ENCODE results near the gene PIH1D1.
A peak's percentile ranks its signal among the peaks of the same experiment; 100 is the strongest.

The PIH1D1 gene

DNA sequence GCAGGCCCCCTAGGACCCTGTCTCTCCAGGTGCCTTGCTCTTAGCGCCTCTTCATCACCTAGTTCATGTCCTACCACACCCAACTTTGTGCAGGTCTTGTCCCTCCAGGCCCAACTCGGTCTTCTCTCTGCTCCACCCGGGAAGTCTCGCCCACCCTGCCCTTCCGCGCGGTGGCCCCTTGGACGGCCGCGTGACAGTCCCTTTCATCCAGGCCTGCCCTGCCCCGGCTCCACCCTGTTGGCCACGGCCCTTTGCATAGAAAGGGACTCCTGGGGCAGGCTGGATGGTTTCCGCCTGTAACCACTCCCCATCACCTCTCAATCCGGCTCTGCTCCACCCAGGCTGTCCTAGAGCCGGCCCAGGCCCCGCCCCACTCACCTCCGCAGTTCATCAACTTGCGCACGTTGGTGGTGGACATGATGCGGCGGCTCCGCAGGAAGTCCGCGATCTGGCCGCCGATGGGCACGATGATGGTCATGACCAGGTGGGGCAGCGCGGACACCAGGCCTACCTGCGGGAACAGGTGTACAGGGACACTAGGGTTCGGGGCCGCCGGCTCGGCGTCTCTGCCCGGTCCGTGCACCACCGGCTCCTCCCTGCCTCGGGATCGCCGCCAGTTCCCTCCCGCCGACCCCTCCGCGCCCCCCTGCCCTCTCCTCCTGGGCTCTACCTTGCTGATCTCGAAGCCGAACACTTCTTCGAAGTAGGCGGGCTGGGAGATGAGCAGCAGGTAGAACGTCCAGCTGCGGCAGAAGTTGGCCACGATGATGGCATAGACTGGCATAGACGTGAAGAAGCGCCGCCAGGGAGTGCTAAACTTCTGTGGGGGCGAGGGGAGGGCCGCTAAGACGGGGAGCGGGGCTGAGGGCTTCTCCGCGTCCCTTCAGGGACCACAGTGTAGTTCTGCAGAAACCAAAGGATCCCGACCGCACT lies 19.2 kb downstream of the PIH1D1 start:
- no peak for DNase-seq

DNA sequence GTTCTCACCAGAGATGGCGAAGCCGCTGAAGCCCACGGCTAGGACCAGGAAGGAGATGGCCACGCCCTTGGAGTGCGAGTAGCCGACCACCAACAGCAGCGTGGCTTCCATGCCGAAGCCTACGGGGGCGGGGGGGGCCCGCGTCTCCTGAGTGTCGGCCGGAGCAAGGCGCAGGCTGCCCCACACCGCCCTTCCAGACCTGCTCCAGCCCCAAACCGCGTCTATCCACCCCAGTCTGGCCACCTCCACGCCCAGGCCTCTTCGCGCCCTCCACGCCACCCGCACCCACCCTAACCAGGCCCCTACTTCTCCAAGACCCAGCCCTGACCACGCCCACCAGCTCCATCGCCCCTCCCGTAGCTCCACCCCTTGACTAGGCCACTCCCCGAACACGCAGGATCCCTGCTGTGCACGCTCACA lies 20.3 kb downstream of the PIH1D1 start:
- no peak for DNase-seq

DNA sequence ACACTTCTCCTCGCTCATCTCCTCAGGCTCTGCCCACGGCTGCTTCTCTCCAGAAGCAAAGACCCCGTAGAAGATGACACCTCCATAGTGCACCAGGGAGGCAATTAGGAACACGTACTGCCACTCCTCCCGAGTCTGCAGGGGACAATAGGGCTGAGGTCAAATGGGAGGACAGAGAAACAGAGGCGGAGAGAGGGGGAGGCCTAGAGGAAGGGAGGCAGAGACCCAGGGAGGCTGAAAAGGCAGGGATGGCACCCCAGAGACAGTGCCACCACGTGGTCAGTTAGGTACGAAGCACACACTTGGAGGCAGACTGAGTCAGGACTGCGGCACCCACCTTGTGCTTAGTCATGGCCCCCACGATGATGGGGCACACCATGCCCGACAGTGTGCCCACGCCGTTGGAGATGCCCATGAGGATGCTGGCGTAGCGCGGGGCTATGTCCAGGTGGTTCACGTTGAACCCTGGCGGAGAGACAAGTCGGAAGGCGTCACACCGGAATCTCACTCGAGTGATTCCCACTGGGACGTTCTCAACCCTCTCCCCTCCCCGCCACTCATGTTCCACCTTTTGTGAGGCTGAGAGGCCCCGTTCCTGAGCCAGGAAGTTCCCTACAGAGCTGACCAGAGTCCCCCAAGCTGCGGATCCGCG lies 20.8 kb downstream of the PIH1D1 start:
- peak; percentile 48 for DNase-seq

DNA sequence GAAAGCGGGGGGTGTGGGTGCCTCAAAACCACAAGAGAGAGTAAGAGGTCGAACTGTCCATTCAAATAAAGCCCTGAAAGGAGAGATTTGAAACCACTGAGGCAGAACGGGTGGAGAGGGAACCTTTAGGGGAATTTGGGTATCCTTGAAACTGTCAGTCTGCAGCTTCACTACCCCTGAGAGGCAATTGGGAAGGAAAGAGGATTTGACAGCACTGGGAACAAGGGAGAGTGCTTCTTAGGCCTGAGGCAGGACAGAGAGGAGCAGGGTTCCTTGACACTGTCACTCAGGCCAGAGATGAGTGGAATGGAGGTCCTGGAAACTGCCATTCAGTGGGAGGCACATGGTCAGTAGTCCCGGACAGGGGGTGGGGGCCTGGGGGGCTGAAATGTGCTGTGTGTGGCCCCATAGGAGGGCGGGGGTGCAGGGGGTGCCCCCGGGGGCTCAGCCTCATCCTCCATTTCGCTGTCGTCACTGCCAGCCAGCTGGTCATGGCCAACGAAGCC lies 21.4 kb downstream of the PIH1D1 start:
- peak; percentile 43 for DNase-seq

DNA sequence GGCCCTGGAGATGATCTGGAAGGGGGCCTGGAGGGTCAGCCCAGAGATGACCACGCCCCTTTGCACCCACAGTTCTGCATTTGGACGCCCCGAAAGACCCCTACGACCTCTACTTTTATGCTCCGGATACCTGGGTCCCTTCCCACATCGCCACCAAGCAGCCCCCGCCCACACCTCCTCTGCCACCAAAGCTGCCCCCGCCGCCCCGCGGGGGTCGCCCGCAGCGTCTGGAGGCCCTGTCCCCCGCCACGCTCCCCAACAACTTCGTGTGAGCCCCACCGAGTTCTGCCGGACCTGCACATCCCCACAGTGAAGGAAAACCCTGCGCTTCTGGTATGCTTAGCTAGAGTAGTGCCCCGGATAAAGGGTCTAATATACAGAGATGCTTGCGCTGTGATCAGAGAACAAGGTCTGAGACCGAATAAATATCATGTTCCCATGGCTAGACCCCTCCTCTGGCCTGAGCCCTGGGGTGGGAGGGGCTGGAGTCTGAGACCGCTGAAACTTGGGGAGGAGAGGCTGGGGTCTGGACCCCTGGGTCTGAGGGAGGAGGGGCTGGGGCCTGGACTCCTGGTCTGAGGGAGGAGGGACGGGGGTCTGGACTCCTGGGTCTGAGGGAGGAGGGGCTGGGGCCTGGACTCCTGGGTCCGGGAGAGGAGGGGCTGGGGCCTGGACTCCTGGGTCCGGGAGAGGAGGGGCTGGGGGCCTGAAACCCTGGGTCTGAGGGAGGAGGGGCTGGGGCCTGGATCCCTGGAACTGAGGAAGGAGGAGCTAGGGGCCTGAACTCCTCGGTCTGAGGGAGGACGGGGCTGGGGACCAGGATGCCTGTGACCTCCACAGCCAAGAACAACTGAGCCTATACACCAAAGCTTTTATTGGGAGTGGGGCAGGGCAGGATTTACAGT lies 22.8 kb downstream of the PIH1D1 start:
- DNase-seq: no peak

DNA sequence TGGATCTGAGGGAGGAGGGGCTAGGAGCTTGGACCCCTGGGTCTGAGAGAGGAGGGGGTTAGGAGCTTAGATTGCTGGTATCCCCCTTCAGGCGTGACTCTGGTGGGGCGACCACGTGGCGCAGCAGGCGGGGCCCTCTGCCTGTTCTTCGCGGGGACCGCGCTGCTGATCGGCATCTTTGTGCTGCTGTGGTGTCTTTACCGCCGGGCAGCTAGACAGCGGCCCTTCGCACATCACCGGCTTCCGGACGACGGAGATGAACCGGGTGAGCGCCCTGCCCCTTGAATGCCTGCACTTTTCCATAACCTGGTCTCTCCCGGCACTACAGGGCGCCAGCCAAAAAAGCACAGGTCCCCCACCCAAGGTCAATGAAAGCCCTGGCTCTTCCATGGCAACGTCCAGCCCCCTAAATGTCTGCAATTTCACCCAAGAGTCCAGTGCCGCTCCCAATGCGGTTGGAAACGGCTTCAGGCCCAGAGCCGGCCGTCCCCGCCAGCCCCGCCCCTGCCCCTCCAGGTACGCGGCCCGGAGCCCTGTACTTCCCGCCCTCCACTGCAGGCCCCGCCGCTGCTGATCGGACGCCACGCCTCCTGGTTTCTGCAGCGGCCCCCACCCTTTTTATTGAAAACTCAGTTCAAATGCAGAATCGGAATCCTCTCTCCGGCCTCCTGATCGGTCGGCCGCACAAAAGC lies 23.6 kb downstream of the PIH1D1 start:
- peak; percentile 76 for DNase-seq

DNA sequence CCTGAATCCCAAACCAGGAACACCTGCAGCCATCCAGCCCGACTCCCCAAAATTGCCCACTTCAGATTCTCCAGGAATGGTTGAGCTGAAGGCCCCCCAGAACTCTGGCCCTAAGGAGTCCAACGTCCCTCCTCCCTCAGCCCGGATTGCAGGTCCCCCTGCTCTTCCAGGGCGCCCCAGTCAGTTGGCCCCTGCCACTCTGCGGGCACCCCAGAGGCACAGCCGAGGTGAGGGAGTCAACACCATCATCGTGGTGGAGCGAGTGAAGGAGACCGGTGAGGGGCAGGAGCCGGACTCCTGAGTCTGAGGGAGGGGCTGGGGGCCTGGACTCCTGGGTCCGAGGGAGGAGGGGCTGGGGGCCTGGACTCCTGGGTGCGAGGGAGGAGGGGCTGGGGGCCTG lies 24.3 kb downstream of the PIH1D1 start:
- DNase-seq: no peak

DNA sequence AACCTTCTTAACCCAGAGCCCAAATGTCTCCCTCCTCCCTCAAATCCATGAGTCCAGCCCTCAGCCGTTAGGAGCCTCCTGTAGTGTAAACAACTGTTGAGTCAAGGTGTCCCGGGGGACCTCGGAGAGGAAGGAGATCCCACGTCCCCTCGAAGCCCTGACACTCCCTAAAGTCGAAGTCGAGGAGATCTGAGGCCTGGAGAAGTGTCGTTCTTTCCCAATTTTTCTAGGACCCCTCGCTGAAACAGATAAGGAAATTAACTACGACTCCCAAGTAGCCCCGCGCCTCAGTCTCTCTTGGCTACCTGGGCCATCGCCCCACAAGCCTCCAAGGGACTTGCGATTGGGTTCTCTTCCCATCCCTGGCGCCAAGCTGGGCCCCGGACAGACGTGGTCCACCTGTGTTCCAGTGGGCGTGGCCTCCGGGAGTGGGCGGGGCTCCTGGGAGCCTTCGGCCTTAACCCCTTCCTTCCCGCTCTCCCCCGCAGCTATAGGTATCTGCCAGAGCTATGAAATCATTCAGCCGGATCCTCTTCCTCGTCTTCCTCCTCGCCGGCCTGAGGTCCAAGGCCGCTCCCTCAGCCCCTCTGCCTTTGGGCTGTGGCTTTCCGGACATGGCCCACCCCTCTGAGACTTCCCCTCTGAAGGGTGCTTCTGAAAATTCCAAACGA lies 25.6 kb downstream of the PIH1D1 start:
- DNase-seq: peak; percentile 88

DNA sequence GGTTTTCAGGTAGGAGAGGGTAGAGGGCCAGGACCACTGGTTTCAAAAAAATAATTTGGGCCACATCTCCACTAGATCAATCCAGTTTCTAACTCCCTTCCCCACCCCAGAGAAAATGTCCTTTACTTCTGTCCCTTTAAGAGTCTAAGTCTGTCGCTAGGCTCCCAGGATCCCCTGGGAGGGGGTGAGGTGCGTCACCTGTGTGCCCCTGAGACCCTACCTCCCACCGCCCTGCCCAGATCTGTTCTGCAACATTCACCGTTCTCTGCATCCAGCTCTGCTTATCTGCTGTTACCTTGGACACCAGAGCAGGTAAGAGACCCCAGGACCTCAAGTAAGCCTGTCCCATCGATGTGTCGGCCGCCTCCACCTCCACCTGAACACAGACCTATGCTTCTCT lies 26.4 kb downstream of the PIH1D1 start, which contains the start of gene GFY:
TSS of gene GFY (plus strand) at position 211 of the 400 bp plus-strand sequence. CDS start 1,043 bp downstream, outside the sequence.
- DNase-seq: peak; percentile 20

DNA sequence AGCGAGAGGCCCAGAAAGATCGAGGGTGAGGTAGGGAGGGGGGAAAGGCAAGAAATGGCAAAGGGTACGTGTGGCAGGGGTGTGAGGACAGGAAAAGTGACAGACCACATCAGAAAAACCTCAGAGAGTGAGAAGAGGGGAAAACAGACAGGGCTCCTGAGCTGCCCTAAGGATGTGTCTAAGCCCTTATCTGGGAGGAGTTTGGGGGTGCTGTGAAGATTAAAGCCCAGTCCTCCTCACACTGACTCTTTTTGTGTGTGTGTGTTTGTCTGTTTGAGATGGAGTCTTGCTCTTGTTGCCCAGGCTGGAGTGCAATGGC lies 27.7 kb downstream of the PIH1D1 start:
- DNase-seq: no peak

DNA sequence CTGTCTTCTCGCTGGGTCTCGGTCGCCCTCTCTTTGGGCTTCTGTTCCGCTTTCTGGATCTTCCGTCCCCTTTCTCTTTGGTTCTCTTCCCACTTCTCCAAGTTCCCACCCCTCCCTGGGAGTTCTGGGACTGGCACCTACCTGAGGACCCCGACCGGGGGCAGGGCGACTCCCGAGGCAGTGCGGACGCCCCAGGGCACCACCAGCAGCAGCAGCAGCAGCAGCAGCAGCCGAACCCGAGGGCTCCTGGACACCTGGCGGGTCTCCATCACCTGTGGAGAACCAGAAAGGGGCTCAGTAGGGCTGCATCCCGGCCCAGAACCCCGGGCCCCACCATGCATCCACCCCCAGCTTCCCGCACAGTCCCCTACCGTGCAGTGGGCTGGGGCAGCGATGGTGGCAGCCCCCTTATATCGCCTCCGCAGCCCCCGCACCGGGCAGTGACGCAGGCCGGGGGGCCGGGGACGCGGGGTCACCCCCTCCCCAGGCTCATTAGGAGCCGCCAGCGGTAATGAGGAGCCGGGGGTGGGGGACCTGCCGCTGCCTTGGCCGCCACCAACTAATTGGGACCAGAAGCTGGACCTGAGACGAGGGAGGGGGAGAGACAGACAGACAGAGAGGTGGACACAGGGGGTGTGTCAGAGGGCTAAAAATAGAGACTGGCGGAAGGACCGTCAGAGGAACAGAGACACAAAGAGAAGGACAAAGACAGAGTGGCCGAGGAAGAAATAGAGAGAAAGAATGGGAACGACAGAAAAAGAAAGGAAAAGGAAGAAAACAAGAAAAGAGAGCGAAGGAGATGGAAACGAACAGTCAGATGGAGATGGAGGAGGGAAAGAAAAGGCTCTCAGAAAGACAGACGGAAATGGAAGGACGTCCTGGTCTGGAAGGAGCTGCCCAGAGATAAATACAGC lies 28.3 kb downstream of the PIH1D1 start, which contains the start of gene PTH2:
TSS of gene PTH2 (minus strand) at position 371 of the 914 bp plus-strand sequence. CDS start at position 269, 102 bp downstream.
- peak; percentile 67 for DNase-seq

DNA sequence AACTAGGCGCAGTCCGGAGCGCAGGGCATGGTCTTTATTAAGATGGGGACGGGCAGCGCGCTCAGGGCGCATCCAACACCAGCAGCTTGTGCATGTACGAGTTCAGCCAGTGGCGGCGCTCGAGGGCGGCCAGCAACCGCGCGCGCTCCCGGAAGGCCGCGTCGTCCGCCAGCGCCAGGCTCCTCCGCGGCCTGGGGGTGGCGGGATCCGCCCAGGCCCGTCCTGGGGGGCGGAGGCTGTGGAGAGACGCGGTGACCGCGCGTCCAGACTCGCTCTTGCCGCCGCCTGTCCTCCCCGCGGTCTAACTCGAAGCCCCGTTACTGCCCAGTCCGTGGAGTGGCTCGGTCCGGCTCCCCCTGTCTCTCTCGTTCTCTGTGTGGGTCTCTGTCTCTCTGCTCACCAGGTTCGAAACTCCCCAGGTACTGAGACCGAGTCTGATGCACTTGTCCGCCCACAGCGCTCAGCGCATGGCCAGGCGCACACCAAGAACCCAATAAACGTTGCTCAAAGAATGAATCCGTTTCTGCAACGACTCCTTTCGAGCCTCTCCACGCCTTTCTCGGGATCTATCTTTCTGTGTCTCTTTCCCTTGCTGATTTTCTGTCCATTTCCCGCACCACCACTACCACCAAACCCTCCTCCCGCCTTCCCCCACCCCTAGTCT lies 29.1 kb downstream of the PIH1D1 start:
- peak; percentile 92 for DNase-seq

DNA sequence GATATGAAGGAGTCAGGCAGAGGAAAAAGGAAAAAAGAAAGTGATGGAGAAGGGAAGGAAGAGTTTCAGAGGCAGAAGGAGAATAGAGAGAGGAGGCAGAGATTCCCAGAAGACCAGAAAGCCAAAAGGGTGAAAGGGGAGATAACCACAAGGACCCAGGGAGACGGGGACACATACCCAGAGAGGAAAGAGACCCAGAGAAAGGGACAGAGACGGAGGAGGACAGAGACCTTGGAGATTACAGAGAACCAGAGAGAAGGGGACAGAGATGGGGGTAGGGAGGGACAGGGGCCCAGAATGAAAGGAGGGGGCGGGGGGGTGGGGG lies 29.8 kb downstream of the PIH1D1 start:
- no peak for DNase-seq

DNA sequence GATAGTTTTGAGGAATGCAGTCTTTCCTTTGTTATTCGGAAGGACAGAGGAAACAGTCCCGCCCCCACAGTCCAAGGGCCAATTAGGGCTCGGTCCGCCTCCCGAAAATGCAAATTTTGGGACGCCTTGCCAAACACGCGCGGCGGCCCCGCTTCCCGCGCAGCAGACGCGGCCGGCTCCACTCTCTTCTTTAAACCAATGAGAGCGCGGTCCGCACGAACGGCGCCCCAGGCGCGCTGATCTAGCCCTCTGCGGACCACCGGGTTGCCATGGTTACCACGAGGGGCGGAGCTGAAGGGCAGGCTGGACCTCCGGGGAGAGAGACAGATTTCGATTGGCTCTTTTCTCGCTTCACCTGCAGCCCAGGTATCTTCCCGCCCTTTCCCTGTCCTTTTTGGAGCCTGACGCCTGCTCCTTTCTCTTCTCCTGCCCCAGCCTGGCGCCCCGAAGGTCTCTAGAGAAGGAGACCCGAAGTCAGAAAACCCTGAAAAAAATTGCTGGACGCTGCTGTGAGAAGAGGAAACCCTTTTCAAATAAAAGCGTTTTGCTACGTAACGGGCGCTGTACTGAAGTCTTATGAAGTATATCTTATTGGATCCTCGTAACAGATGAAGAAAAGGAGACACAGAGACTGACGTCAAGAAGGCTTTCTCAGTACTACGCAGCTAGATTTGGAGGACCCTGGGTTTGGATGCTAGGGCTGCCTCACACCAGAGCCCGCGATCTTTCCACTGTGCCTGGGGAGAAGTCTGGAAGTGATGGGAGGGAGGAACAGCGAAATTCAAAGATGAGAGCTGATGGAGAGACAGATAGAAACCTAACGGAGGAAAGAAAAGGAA lies 30.4 kb downstream of the PIH1D1 start:
- DNase-seq: peak; percentile 98

DNA sequence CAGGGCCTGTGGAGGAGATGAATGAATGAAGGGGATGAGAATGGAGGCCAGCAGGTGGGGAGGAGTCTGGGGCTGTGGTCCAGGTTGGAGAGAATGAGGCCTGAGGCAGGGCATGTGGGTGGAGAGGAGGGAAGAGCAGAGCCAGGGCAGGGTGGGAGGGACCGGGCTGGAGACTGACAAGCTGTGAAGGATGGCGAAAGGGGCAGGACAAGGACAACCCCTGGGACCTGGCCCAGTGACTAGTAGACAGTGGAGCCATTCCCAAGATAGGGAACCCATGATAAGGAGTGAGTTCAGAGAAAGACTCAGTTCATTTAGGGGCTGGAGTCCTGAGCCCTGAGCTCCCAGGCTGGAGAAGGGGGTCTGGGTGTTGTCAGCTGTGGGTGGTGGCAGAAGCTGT lies 31.4 kb downstream of the PIH1D1 start:
- no peak for DNase-seq

DNA sequence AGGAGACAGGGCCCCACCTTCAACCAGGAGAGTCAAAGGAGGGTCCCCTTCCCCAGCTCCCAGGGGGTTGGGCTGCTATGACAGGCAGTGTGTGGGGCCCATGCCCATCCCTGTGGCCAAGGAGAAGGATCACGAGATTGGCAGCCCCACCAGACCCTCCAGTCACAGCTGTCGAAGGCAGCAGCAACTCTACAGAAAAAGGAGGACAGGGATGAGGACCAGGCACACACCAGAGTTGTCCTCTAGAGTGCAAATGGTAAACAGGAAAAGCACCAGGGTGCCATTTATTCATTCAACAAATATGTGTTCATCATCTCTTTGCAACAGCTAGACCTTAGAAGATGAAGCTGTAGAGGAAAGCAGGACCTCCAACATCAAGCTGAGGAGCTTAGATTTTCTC lies 32.4 kb downstream of the PIH1D1 start:
- no peak for DNase-seq

DNA sequence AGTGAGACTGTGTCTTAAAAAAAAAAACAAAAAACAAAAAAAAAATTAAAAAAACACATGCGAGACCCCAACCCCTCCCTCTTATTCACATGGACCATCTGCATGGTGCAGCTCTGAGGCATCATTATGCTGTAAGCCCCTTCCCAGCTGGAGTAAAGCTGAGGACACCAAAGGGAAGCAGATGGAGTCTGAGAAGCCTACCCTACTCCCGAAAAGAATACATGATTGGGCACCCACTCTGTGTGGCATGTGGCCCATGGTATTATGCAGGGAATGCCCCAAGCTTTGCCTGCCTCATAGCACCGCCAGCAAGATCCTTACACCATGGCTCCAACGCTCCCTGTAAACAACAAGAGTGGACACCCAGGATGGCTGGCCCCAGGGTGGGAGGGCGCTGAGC lies 33.1 kb downstream of the PIH1D1 start:
- DNase-seq: no peak

DNA sequence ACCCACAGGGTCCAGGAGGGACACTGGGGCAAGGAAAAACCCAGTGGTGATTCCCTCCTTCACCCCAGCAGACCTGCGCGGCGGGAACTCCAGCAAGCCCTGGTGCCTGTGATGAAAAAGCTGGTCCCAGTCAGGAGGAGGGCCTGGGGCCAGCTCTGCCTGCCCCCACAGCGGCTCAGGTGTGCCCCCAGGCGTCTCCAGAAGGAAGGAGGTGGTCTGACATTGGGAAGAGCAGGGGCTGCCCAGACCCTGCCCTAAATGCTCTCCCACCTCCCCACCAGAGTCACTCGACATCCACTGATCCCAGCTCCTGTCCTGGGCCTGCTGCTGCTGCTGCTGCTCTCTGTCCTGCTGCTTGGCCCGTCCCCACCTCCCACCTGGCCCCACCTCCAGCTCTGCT lies 34.5 kb downstream of the PIH1D1 start:
- DNase-seq: no peak

DNA sequence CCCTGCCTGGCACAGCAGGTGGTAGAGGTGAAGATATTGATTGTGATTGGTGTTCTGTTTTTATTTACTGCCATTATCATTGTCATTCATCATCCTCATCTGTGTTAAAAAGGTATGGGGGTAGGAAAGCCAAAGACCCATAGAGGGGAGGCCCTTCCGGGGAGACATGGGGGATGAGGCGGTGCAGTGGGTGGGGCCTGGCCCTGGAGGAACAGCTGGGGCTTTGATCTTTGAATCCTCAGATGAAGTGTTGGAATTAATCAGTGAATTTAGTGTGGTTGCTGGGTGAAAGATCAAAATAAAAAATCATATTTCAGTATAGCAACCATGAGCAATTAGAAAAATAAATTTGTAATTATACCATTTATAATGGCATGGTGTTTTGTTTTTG lies 35.8 kb downstream of the PIH1D1 start:
- DNase-seq: no peak
